H1 (cell line): ENCODE data around the gene PARP16. TPM values are rescaled to one million over a fixed set of nuclear protein-coding genes. Genes with fewer than 3 reads are reported as not detected.

Source experiments
- GTF2F1 ChIP-seq: IDR thresholded peaks from 2 replicates; pipeline ENCODE4 v1.6.1; 2012; ENCODE audit warnings: low read depth, low read length, improper control_type of control experiment, borderline replicate concordance
- HDAC2 ChIP-seq, 2 experiments: fragments of 300-600 bp in 1 of 2; sonication (generic) in 1 of 2; IDR thresholded peaks; 2 replicates each; pipeline ENCODE4 v1.6.1; 2011 to 2012; ENCODE audit warnings: low read depth in 2 of 2, low read length in 2 of 2, mild to moderate bottlenecking in 2 of 2, moderate library complexity in 2 of 2, borderline replicate concordance in 1 of 2, inconsistent platforms in 1 of 2
- SP1 ChIP-seq: IDR thresholded peaks from 2 replicates; pipeline ENCODE4 v1.6.1; 2011; ENCODE audit warnings: low read depth, low read length
- polyA plus RNA-seq, 7 experiments: library from polyadenylated mRNA; depleted of rRNA in 3 of 7; stranded (reverse) in 5 of 7; unstranded in 2 of 7; fragments of >200 nt in 5 of 7; fragments of 200-250 nt in 2 of 7; gene quantifications; 1 replicate in 5 of 7; 2 replicates in 1 of 7; 4 replicates in 1 of 7; pipeline versions ENCODE4 v1.2.1 to v1.2.3, GENCODE V29; 2011 to 2013; ENCODE audit warnings: missing spikeins in 2 of 7, mixed read lengths in 2 of 7
- total RNA-seq: library from RNA; stranded (reverse); fragmentation: NEBNext Ultra II Directional; extraction: Animal tissue kit (Norgen Biotek cat#: 25700); gene quantifications from 2 replicates; pipeline ENCODE4 v1.2.1, GENCODE V29; 2021

The PARP16 gene
- total and polyA plus RNA-seq, 2 of the 8 experiments (the other 6 are each of a cell fraction or from before 2014, with no cell fraction given), result 3.7 to 5.0 TPM

- TF ChIP-seq HDAC2 (IDR thresholded peaks at IDR 0.05; ENCODE audit: borderline replicate concordance in 1 of 2, low read depth in 2 of 2, low read length in 2 of 2) (no peak), SP1 (no peak), GTF2F1 (no peak)
These were observed 48.8 kb upstream of the PARP16 start (continued) for GRCh38 chr15:65335278-65336055.
